B cell (primary cell): ENCODE data around the gene SMYD2. TPM values are rescaled to one million over a fixed set of nuclear protein-coding genes. Genes with fewer than 3 reads are reported as not detected.

Source experiments
- ATAC-seq: fragments of 200-7000 bp; cut with Tn5 transposase; one replicate; pipeline ENCODE4 v1.10.0; 2021; ENCODE audit warnings: low read depth, mild to moderate bottlenecking, moderate number of reproducible peaks, moderate library complexity
- CTCF ChIA-PET: fragments of 350-600 bp; sonication (Branson Sonifier 250); formaldehyde crosslinking; loops from one replicate; lab custom pipeline; 2021; ENCODE audit warnings: antibody characterized with exemption, inconsistent platforms; lab: Charles Lee
- POLR2A ChIA-PET: fragments of 350-600 bp; sonication (Branson Sonifier 250); formaldehyde crosslinking; loops from one replicate; lab custom pipeline; 2021; ENCODE audit warnings: antibody characterized with exemption; lab: Charles Lee
- DNase-seq: peaks from one replicate; pipeline ENCODE4 v3.0.0; 2013
- H2AFZ ChIP-seq: 2 replicates; pipeline ENCODE4 v1.6.1; 2012; ENCODE audit warnings: mild to moderate bottlenecking, low read depth, low read length; ENCODE audit not compliant: insufficient read depth, poor library complexity, severe bottlenecking
- H3K27ac ChIP-seq, 2 donors: 1 replicate in 1 of 2; 2 replicates in 1 of 2; pipeline ENCODE4 v1.5.1; 2012 to 2013; ENCODE audit warnings: low read length in 2 of 2, mild to moderate bottlenecking in 2 of 2, moderate library complexity in 1 of 2
- H3K27me3 ChIP-seq, 4 experiments: fragments of 200-600 bp in 1 of 4; sonication (generic) in 1 of 4; replicated peaks in 1 of 4; 1 replicate in 2 of 4; 2 replicates in 2 of 4; pipeline versions ENCODE4 v1.6.1 to v1.7.0; 2013 to 2016; ENCODE audit warnings: low read length in 3 of 4, mild to moderate bottlenecking in 2 of 4, mixed read lengths in 1 of 4, moderate library complexity in 1 of 4; ENCODE audit not compliant: insufficient read depth in 4 of 4, control insufficient read depth in 3 of 4; ENCODE audit errors: control extremely low read depth in 1 of 4
- H3K36me3 ChIP-seq, 2 experiments: replicated peaks in 1 of 2; 1 replicate in 1 of 2; 2 replicates in 1 of 2; pipeline versions ENCODE4 v1.6.1 to v1.7.1; 2013; ENCODE audit warnings: low read length in 1 of 2; ENCODE audit not compliant: insufficient read depth in 2 of 2, control insufficient read depth in 1 of 2; ENCODE audit errors: control extremely low read depth in 1 of 2, extremely low read depth in 1 of 2
- H3K4me1 ChIP-seq, 2 donors: fragments of 200-600 bp in 1 of 2; sonication (generic) in 1 of 2; 1 replicate in 1 of 2; 2 replicates in 1 of 2; pipeline versions ENCODE4 v1.5.1 to v1.6.1; 2013 to 2017; ENCODE audit warnings: low read length in 2 of 2; ENCODE audit not compliant: control insufficient read depth in 2 of 2, insufficient read depth in 2 of 2
- H3K4me2 ChIP-seq: replicated peaks from 2 replicates; pipeline ENCODE3; 2012; ENCODE audit warnings: mild to moderate bottlenecking, low read depth, low read length; ENCODE audit not compliant: poor library complexity, severe bottlenecking
- H3K4me3 ChIP-seq, 5 experiments: fragments of 200-600 bp in 1 of 5; sonication (generic) in 1 of 5; 1 replicate in 3 of 5; 2 replicates in 2 of 5; pipeline versions ENCODE4 v1.5.1 to v1.7.0; 2011 to 2016; ENCODE audit warnings: low read length in 4 of 5, mild to moderate bottlenecking in 4 of 5, low read depth in 2 of 5, control low read depth in 1 of 5, moderate library complexity in 1 of 5; ENCODE audit not compliant: insufficient read depth in 1 of 5; ENCODE audit errors: control extremely low read depth in 1 of 5, extremely low read depth in 1 of 5
- H3K79me2 ChIP-seq: fragments of 200-600 bp; sonication (generic); one replicate; pipeline ENCODE4 v1.6.0; 2016; ENCODE audit warnings: low read length; ENCODE audit not compliant: control insufficient read depth, insufficient read depth
- H3K9ac ChIP-seq: fragments of 200-600 bp; sonication (generic); 2 replicates; pipeline ENCODE4 v1.6.1; 2017; ENCODE audit warnings: mild to moderate bottlenecking, low read length, moderate library complexity
- H3K9me3 ChIP-seq, 3 donors: one replicate each; pipeline versions ENCODE4 v1.6.1 to v1.7.1; 2013; ENCODE audit warnings: low read length in 2 of 3; ENCODE audit not compliant: control insufficient read depth in 2 of 3, insufficient read depth in 1 of 3; ENCODE audit errors: control extremely low read depth in 1 of 3
- H4K20me1 ChIP-seq: 2 replicates; pipeline ENCODE4 v1.6.0; 2012; ENCODE audit warnings: mild to moderate bottlenecking, low read length; ENCODE audit not compliant: insufficient read depth, control insufficient read depth, poor library complexity, severe bottlenecking
- H3K27ac Mint-ChIP-seq: one replicate; pipeline ENCODE4 v1.8.0; 2021; ENCODE audit warnings: mixed read lengths
- H3K27me3 Mint-ChIP-seq: one replicate; pipeline ENCODE4 v1.8.0; 2021; ENCODE audit warnings: mixed read lengths
- H3K4me1 Mint-ChIP-seq: one replicate; pipeline ENCODE4 v1.8.0; 2021; ENCODE audit warnings: mixed read lengths
- H3K4me3 Mint-ChIP-seq: one replicate; pipeline ENCODE4 v1.8.0; 2021; ENCODE audit warnings: mixed read lengths
- H3K9me3 Mint-ChIP-seq: one replicate; pipeline ENCODE4 v1.8.0; 2022; ENCODE audit warnings: mixed read lengths; ENCODE audit not compliant: insufficient read depth
- CTCF ChIP-seq: fragments of 200-600 bp; IDR thresholded peaks from one replicate; pipeline ENCODE4 v1.8.0; 2022; ENCODE audit warnings: antibody characterized with exemption, mild to moderate bottlenecking
- EZH2 ChIP-seq: IDR thresholded peaks from 2 replicates; pipeline ENCODE4 v1.6.1; 2012; ENCODE audit warnings: borderline replicate concordance, low read depth, mild to moderate bottlenecking, moderate library complexity, low read length; ENCODE audit not compliant: insufficient read depth, poor library complexity, severe bottlenecking
- WGBS: methylation state at CpG from one replicate; pipeline ENCODE4 v1.1.5; 2013; ENCODE audit warnings: missing lambda C conversion rate; ENCODE audit not compliant: insufficient coverage; 5-methylcytosine and 5-hydroxymethylcytosine counted together
- intact Hi-C: fragments of 100-400 bp; cut with micrococcal nuclease; formaldehyde crosslinking; loops from one replicate; pipeline ENCODE4 v1.10.0; 2022
- polyA plus RNA-seq: library from polyadenylated mRNA; depleted of rRNA; stranded (reverse); fragments of >200 nt; gene quantifications from 2 replicates; pipeline ENCODE4 v1.2.3, GENCODE V29; 2012
- total RNA-seq, 2 donors: library from RNA; stranded (reverse); fragments of 120-200 nt in 1 of 2; gene quantifications; 1 replicate in 1 of 2; 2 replicates in 1 of 2; pipeline versions ENCODE4 v1.2.3 to v1.2.4, GENCODE V29; 2013 to 2022

Gene SMYD2
- total and polyA plus RNA-seq, 2 donors (not counting 1 experiment from before 2014, with no cell fraction given): 21.2 to 29.1 TPM

- H3K9me3 Mint-ChIP-seq: no peaks in the 10 kb centered on the region
- no peaks in the 10 kb centered on the region for H3K27me3 Mint-ChIP-seq
These were observed 35.6 kb downstream of the SMYD2 start for GRCh38 chr1:214316593-214316992.

GRCh38 chr1:214317300-214317699, 36.3 kb downstream of the SMYD2 start:
- H3K9ac ChIP-seq: no peak overlapping the region
- H3K9me3 Mint-ChIP-seq: no peaks in the 10 kb centered on the region
- H3K27ac ChIP-seq: no peak overlapping the region
- H4K20me1 ChIP-seq: no peaks in the 10 kb centered on the region
- no peak overlapping the region for H3K4me2 ChIP-seq
- H3K27ac Mint-ChIP-seq: no peak overlapping the region
- H3K27me3 Mint-ChIP-seq: no peaks in the 10 kb centered on the region
- no peak for ATAC-seq
- no peak overlapping the region for H3K4me3 ChIP-seq
- WGBS: no CpG with 5 or more reads among the region's 4 CpGs
- H3K4me1 Mint-ChIP-seq: peaks cover 7% of the 10 kb centered on the region
- TF ChIP-seq EZH2 (no peak), CTCF (no peak)
- no peak overlapping the region for H3K4me3 Mint-ChIP-seq
- peaks cover 0 to 2% of the 10 kb centered on the region in 2 donors for H3K4me1 ChIP-seq
- intact Hi-C loops: no loop called here
- no peaks in the 10 kb centered on the region for H3K27me3 ChIP-seq
- H3K79me2 ChIP-seq: no peaks in the 10 kb centered on the region
- CTCF ChIA-PET: interaction anchor here (1.1 to 3.6 kb wide), 4 partner anchors 11 to 59 kb away, joined by 3 to 48 read pairs (median 19); no protein-coding TSS in a partner anchor
- POLR2A ChIA-PET: no interaction called here
- no peak overlapping the region for H2AFZ ChIP-seq
- H3K9me3 ChIP-seq: no peaks in the 10 kb centered on the region
- peaks cover 0 to 34% of the 10 kb centered on the region in 2 experiments for H3K36me3 ChIP-seq
- DNase-seq: no peak

More at GRCh38 chr1:214316593-214316992, 35.6 kb downstream of the SMYD2 start:
- no peak overlapping the region for H2AFZ ChIP-seq
- H3K9ac ChIP-seq: no peak overlapping the region
- H3K4me1 ChIP-seq: no peaks in the 10 kb centered on the region
- ATAC-seq (no peak), DNase-seq (no peak)
- no peak overlapping the region for H3K4me3 ChIP-seq
- WGBS: 82% methylated on average over 4 of the region's 5 CpGs
- H3K27ac Mint-ChIP-seq: no peak overlapping the region
- no peaks in the 10 kb centered on the region for H3K27me3 ChIP-seq
- no peaks in the 10 kb centered on the region for H3K9me3 ChIP-seq
- ChIA-PET POLR2A (no interaction called here), CTCF (interaction anchor here (0.5 to 6.1 kb wide), 6 partner anchors 11 to 58 kb away, joined by 3 to 48 read pairs (median 19); no protein-coding TSS in a partner anchor)
- peaks cover 3% of the 10 kb centered on the region for H3K4me1 Mint-ChIP-seq
- intact Hi-C loops: no loop called here
- no peaks in the 10 kb centered on the region for H4K20me1 ChIP-seq
- no peak overlapping the region for H3K27ac ChIP-seq
- no peak overlapping the region for H3K4me2 ChIP-seq
- peaks cover 0 to 32% of the 10 kb centered on the region in 2 experiments for H3K36me3 ChIP-seq
- no peak overlapping the region for H3K4me3 Mint-ChIP-seq
- TF ChIP-seq EZH2 (no peak), CTCF (no peak)
- H3K79me2 ChIP-seq: no peaks in the 10 kb centered on the region
